Measurements from ENCODE around the gene MYEOV.

The MYEOV gene

GRCh38 chr11:69307871-69308431 is 14.0 kb downstream of the MYEOV start:
- in situ Hi-C loops (cut with MboI; ENCODE audit: low sequenced_read_pairs, unreplicated experiment): no loop called here
- no peak for DNase-seq (ENCODE audit: low spot score)
- no peak for TF ChIP-seq CTCF (IDR thresholded peaks at IDR 0.05; ENCODE audit: borderline replicate concordance, control extremely low read depth, extremely low read depth, insufficient read depth, missing control alignments)

GRCh38 chr11:69308491-69308911 is 14.5 kb downstream of the MYEOV start:
- no peak for DNase-seq (ENCODE audit: low spot score)
- in situ Hi-C loops (cut with MboI; ENCODE audit: low sequenced_read_pairs, unreplicated experiment): no loop called here
- no peak for TF ChIP-seq CTCF (IDR thresholded peaks at IDR 0.05; ENCODE audit: borderline replicate concordance, control extremely low read depth, extremely low read depth, insufficient read depth, missing control alignments)

- in situ Hi-C loops (cut with MboI; ENCODE audit: low sequenced_read_pairs, unreplicated experiment): no loop called here
- DNase-seq (ENCODE audit: low spot score): no peak
Measured at GRCh38 chr11:69308936-69309615, 15.1 kb downstream of the MYEOV start.

GRCh38 chr11:69309631-69310280 is 15.8 kb downstream of the MYEOV start:
- DNase-seq (ENCODE audit: low spot score): no peak
- in situ Hi-C loops (cut with MboI; ENCODE audit: low sequenced_read_pairs, unreplicated experiment): no loop called here
- no peak for TF ChIP-seq CTCF (IDR thresholded peaks at IDR 0.05; ENCODE audit: borderline replicate concordance, control extremely low read depth, extremely low read depth, insufficient read depth, missing control alignments)

More at GRCh38 chr11:69308936-69309615, 15.1 kb downstream of the MYEOV start:
- TF ChIP-seq CTCF (IDR thresholded peaks at IDR 0.05; ENCODE audit: borderline replicate concordance, control extremely low read depth, extremely low read depth, insufficient read depth, missing control alignments): no peak

GRCh38 chr11:69310351-69310750 is 16.4 kb downstream of the MYEOV start:
- no peak for DNase-seq (ENCODE audit: low spot score)
- no peak for TF ChIP-seq CTCF (IDR thresholded peaks at IDR 0.05; ENCODE audit: borderline replicate concordance, control extremely low read depth, extremely low read depth, insufficient read depth, missing control alignments)
- in situ Hi-C loops (cut with MboI; ENCODE audit: low sequenced_read_pairs, unreplicated experiment): no loop called here

- in situ Hi-C loops (cut with MboI; ENCODE audit: low sequenced_read_pairs, unreplicated experiment): no loop called here
- no peak for DNase-seq (ENCODE audit: low spot score)
- no peak for TF ChIP-seq CTCF (IDR thresholded peaks at IDR 0.05; ENCODE audit: borderline replicate concordance, control extremely low read depth, extremely low read depth, insufficient read depth, missing control alignments)
Measured at GRCh38 chr11:69310934-69311766, 17.2 kb downstream of the MYEOV start.
